NCI-H146 treated with DMSO at 0.1 percent for 48 hours (cell line): ENCODE results near the gene ENTPD5.
"Not testable (repeated sequence)": the region's sequence is repeated elsewhere in the genome, so short reads cannot be mapped to it uniquely, and the experiment has no call there.

Experiments used
- DNase-seq: peaks from one replicate; lab custom pipeline; 2025; ENCODE audit not compliant: unreplicated experiment; lab: John Stamatoyannopoulos, UW

The ENTPD5 gene

GRCh38 chr14:74005664-74006063 lies 13.4 kb downstream of the ENTPD5 start:
- DNase-seq: not testable (repeated sequence)

GRCh38 chr14:73998726-73999125 lies 20.4 kb downstream of the ENTPD5 start:
- no peak for DNase-seq

DNA sequence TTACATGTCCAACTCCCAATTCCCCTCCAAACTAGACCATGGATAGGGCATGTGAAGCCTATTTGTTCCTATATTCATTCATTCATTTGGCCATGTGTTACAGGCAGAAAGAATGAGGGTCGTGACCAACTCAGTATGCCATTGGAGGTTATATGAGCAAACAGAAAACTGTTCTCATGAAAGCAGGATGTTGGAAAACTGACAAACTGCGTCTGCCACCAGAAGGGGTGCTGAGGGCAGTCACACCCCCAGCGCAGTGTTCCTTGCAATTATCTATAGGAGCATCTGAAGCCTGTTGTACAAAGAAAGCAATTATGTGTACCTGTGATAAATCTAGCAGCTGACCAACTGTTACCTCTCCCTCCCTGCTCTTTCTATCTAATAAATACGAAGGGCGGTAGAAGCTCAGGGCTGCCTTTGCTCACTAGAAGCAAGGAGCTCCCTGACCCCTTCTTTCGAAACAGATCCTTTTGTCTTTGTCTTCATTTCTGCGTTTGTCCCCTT lies 21.1 kb downstream of the ENTPD5 start:
- DNase-seq: peak; percentile 36

DNA sequence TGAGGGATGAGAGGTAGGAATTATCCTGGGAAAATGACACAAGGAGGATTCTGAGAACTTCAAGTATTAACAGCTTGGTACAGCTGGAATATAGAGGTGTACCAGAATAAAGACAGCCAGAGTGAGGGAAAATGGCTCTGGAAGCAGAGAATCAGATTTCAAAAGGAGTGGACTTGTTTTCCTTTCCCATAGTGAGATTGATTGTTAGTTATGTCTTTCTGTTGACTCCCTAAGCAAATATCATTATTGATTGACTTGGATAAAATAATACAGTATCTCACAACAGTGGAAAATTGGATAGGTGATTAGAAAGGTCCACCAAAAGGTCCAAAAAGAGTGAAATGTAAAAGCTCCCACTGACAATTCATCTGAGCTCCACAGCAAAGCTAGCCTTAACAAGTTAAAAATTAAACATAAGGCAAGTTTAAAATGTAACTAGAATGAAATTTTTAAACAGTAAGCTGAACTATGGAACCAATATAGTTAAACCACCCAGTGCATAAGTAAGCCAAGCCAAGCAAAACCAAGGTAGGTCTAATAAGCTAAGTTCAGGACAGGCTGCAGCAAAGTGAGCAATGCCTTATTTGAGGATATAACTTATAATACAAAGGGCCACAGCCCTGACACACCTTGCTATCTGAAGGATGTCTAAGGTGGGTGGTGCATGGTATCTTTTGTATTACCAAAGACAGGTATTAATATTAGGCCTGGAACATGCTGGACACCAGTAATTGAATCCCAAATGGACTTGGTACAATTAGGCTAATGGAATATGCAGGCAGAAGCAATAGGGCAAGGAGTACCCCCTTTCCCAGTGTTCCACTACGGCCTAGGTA lies 21.8 kb downstream of the ENTPD5 start:
- DNase-seq: peak; percentile 38

- DNase-seq: no peak
Measured at GRCh38 chr14:73996731-73997107, 22.4 kb downstream of the ENTPD5 start.

DNA sequence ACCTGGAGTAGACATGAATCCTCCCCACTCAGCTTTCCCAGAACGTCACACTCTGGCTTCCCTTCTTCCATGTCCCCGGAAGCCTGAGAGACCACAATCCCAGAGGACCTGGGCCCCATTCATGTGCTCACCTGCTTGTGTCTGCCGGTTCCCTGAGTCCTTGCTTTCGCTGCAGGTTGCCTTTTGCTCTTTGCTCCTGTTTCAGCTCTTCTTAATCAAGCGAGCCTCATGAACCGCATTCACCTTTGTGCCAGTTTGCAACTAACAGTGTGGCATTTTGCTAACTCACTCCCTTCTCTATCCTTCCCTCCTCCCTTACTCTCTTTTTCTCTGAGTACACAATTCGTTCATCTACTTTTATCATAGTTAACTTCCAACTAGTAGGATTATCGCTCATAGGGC lies 23.1 kb downstream of the ENTPD5 start:
- DNase-seq: no peak

DNA sequence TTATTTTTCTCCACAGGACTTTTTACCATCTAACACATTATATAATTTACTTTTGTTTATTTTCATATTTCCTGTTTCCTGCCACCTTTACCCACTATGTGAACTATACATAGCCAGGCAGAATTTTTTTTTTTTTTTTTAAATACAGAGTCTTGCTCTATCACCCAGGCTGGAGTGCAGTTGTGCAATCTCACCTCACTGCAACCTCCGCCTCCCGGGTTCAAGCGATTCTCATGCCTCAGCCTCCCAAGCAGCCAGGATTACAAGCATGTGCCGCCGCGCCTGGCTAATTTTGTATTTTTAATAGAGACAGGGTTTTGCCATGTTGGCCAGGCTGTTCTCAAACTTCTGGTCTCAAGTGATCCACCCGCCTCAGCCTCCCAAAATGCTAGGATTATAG lies 24.2 kb downstream of the ENTPD5 start:
- DNase-seq: not testable (repeated sequence)

DNA sequence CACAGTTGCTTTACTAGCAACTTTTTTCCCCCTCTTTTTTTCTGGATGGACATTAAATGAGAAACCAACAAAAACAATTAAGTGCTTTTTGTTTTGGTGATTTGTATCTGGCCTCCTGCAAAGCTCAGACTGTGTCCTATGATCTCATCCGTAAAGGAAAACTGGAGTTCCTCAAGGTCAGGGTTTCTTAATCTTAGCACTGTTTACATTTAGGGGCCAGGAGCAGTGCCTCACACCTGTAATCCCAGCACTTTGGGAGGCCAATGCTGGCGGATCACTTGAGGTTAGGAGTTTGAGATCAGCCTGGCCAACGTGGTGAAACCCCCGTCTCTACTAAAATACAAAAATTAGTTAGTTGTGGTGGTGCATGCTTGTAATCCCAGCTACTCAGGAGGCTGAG lies 28.0 kb downstream of the ENTPD5 start:
- DNase-seq: no peak

GRCh38 chr14:73988656-73989055 lies 30.4 kb downstream of the ENTPD5 start:
- DNase-seq: not testable (repeated sequence)

DNA sequence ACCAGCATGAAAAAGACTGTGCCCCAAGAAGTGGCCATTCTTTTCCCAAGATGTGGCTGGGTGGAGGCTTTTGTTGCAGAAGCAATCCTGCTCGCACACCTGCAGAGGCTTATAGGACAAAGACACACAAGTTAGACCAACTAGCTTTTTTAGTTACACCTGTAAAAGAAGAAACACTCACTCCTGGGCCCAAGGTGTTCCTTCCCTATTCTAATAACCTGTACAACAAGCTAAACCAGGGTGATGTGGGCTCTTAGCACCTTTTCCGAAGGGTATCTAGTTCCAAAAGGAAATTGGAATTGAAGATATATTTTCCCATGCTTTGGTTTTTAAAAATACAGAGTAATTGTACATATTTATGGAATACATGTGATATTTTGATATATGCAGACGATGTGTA lies 31.0 kb downstream of the ENTPD5 start:
- no peak for DNase-seq

DNA sequence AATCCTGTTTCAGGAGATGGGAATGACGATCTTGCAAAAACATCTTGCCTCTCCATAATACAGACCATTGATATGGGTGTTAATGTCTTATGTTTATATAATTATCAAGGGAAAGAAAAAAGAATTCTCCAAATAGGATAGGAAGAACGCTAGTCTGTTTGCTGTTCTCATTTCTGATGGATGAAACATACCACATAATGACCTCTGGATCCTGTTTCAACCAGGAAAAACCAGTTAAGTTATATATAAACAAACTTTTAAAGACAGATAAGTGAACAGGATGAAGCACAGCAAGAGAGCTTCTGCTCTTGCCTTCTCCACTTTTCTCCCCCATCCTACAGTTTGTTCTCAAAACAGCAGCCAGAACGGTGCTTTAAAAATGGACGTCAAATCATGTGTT lies 41.2 kb downstream of the ENTPD5 start:
- no peak for DNase-seq

DNA sequence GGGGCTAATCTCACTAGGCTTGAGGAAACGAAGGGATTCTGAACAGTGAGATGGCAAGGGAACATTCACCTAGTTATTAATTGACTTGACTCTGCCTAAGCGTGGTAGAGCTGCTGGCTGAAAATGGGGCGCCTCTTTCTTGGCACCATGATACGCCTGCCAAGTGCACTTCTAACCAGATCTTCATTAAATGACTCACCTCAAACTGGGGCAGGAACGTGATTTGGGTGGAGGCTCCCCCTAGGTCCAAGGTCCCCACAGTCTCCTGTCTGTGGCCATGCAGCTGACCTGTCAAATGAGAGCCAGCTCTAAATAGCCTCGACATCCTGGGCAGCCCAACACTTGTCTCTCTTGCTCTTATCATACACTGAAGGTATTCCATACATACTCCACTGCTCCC lies 43.0 kb downstream of the ENTPD5 start:
- DNase-seq: no peak

DNA sequence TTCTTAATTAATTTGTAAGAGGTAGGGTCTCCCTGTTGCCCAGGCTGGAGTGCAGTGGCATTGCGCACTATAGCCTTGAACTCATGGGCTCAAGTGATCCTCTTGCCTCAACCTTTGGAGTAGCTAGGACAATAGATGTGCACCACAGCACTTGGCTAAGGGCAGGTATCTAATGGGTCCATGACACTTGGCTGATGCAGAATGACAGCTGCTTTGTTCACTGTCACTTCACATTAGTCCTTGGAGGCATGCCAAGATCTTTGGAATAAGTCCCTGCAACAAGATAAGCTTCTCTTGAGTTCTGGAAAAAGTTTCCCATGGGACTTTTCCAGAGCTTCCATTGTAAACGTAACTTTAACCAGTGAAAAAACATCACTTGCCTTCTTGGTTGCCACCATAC lies 45.6 kb downstream of the ENTPD5 start:
- DNase-seq: no peak

DNA sequence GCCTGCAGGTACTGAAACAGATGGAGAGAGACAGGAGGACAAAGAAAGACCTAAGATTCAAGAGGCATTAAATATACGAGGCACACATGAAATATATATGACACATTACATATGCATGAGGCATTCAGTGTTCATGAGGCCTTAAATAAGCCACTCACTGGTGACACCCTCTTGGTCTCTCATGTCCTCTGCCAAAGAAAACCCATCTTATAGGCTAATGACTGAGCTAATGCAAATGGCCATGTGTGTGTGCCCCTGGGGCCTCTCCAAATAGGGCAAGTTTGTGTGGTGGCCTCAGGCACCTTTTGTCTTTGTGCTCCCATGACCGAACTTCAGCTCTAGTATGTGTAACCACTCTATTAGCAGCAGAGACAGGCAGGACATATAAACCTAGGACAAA lies 50.2 kb downstream of the ENTPD5 start:
- DNase-seq: no peak

DNA sequence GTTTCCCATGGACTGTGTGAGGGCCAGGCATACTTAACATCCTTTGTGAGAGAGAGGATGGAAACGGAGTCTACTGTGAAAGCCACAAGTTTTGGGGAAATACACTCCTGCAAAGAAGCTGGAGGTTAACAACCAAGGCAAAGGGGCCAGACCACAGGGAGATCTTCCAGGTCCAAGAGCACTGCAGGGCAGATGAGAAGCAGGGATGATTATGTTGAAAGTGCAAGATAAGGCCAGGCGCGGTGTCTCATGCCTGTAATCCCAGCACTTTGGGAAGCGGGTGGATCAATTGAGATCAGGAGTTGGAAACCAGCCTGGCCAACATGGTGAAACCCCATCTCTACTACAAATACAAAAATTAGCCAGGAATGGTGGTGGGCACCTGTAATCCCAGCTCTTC lies 53.9 kb downstream of the ENTPD5 start:
- no peak for DNase-seq

GRCh38 chr14:73961192-73961591 lies 57.9 kb downstream of the ENTPD5 start:
- no peak for DNase-seq

DNA sequence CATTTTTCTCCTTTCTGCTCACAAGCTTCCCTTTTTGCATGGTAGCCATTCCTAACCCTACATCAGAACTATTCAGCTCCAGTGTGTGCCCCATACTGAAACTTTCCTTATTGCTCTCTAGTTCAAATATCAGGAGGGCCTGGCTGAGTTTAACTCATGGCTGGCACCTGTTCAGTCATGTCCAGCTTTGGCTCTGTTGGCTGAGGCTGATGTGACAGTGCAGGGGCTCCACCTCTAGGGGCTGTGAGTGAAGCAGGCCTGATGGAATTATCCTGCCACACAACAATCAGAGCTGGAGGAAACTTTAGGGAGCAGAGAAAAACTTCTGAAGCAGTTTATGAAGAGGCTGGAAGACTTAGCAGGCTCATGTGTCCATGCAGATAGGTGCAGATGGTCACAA lies 60.5 kb downstream of the ENTPD5 start:
- no peak for DNase-seq

- DNase-seq: no peak
Measured at GRCh38 chr14:73955674-73956073, 63.4 kb downstream of the ENTPD5 start.

DNA sequence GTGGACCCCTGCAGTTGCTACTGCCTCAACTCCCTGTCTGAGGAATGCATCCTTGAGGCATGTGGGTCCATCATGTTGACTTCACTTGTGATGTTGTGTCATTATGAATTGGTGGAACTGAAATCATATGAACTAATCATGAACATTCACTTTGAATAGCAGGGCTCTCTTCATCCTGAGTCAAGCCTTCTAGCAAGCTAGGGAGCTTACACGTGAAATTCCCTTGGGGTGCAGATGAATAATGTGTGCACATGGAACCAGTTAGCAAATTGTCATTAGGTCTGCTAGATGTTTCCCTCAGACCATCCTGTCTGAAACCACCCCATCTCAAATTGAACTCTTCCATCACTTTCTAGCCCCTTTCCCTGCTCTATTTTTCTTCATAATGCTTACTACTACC lies 65.4 kb downstream of the ENTPD5 start:
- DNase-seq: no peak

GRCh38 chr14:73949752-73950734 lies 69.0 kb downstream of the ENTPD5 start, which contains the start of the genes COQ6 and FAM161B:
Gene COQ6, plus strand, starts transcription at chr14:73950302. Its CDS starts 31 bp downstream, at chr14:73950333.
Gene FAM161B, minus strand, starts transcription at chr14:73950094. Its CDS starts 68 bp downstream, at chr14:73950026.
- peak; percentile 93 for DNase-seq

- no peak for DNase-seq
Measured at GRCh38 chr14:73945159-73945670, 73.9 kb downstream of the ENTPD5 start.
